ENCODE measurements around the gene TAP1.

The TAP1 gene

DNA sequence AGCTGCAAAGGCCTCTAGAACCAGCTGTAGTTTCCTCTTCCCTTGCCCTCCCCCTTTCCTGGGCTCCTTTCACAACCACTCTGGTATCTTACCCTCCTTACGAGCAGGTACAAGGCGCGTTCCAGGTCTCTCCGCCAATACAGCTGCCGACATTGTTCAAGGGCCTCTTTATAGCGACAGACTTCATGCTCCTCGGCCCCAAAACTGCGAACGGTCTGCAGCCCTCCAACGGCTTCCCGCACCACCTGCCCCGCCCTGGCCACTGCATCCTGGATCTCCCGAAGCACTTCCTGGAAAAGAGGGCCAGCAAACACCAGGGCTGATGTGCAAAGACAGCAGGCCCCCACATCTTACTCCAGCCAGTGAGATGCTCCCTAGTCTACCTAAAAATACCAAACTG lies 21.0 kb downstream of the TAP1 start:
- no peak for DNase-seq
- H3K36me3 ChIP-seq, result no peaks in the 10 kb centered on the region

DNA sequence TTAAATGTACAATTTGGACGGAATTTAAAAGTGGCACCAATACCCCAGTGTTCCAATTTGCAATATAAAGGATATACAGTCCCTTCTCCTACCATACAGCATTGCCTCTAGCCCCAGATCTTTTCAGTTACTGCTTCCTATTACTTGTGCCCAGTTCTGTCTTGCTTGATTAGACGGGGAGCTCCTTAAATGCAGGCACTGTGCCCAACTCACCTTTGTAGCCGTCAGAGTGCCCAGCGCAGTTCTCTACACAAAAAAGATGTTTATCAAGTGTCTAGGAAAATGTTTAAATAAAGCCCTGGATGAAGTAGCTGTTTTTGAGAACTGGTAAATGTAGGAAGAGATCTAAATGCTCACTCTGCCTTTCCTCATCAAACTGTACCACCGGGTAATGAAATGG lies 22.6 kb downstream of the TAP1 start:
- H3K36me3 ChIP-seq, result no peaks in the 10 kb centered on the region

More for the DNA sequence above, 21.0 kb downstream of the TAP1 start:
- TF ChIP-seq, protein P1, sequence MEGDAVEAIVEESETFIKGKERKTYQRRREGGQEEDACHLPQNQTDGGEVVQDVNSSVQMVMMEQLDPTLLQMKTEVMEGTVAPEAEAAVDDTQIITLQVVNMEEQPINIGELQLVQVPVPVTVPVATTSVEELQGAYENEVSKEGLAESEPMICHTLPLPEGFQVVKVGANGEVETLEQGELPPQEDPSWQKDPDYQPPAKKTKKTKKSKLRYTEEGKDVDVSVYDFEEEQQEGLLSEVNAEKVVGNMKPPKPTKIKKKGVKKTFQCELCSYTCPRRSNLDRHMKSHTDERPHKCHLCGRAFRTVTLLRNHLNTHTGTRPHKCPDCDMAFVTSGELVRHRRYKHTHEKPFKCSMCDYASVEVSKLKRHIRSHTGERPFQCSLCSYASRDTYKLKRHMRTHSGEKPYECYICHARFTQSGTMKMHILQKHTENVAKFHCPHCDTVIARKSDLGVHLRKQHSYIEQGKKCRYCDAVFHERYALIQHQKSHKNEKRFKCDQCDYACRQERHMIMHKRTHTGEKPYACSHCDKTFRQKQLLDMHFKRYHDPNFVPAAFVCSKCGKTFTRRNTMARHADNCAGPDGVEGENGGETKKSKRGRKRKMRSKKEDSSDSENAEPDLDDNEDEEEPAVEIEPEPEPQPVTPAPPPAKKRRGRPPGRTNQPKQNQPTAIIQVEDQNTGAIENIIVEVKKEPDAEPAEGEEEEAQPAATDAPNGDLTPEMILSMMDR (IDR thresholded peaks at IDR 0.05; ENCODE audit: low read depth, low read length), result no peak
- Histone ChIP-seq H3K9me3 (no peaks in the 10 kb centered on the region), H3K27me3 (no peaks in the 10 kb centered on the region), H3K4me3 (ENCODE audit: low read depth, low read length) (no peak overlapping the region), H3K4me1 (peaks cover 6% of the 10 kb centered on the region; the same call in 1 of the 2 replicates)

DNA sequence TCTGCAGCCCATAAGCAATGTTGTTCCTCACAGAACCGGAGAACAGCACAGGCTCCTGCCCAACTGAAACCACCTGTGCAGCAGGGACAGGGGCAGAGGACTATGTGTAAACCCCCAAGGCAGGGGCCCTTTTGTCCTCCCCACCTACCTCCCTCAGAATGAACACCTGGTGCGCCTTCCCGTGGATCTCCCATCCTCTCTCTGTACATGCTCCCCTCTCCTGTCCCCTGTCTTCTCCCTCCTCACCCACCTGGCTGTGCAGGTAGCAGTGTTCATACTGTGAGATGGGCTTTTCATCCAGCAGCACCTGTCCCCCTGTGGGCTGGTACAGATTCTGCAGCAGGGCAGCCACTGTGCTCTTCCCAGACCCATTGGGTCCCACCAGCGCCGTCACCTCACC lies 23.5 kb downstream of the TAP1 start:
- H3K4me3 ChIP-seq (ENCODE audit: low read depth, low read length), result no peak overlapping the region
- H3K9me3 ChIP-seq, result no peaks in the 10 kb centered on the region
- H3K4me1 ChIP-seq, result peaks cover 6% of the 10 kb centered on the region; the same call in 1 of the 2 replicates
- TF ChIP-seq, protein P1 (IDR thresholded peaks at IDR 0.05; ENCODE audit: low read depth, low read length), result no peak
- no peak for DNase-seq
- H3K27me3 ChIP-seq, result peaks cover 3% of the 10 kb centered on the region
- H3K36me3 ChIP-seq, result no peaks in the 10 kb centered on the region

More for the DNA sequence above, 22.6 kb downstream of the TAP1 start:
- peaks cover 6% of the 10 kb centered on the region; the same call in 1 of the 2 replicates for H3K4me1 ChIP-seq
- TF ChIP-seq, protein P1 (IDR thresholded peaks at IDR 0.05; ENCODE audit: low read depth, low read length), result no peak
- no peak overlapping the region for H3K4me3 ChIP-seq (ENCODE audit: low read depth, low read length)
- H3K27me3 ChIP-seq, result peaks cover 3% of the 10 kb centered on the region
- no peaks in the 10 kb centered on the region for H3K9me3 ChIP-seq
- DNase-seq, result no peak

DNA sequence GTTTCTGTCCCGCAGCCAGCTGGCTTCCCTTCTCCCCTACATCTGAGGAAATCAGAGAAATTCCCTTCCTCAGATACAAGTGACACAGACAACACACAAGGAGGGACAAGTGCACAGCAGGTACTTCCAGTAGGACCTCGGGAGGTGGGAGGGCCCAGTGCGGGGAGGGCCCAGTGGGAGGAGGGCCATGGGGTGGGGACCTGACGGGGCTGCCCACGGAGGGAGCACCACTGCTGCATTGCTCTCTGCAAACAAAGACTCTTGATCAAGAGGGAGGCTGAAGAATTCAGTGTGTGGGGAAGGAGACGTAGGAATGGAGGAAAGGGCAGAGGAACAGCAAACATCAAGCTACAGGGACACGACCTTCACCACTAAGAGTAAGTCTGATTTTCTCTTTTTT lies 24.0 kb downstream of the TAP1 start:
- peaks cover 3% of the 10 kb centered on the region for H3K27me3 ChIP-seq
- no peak overlapping the region for H3K4me3 ChIP-seq (ENCODE audit: low read depth, low read length)
- H3K4me1 ChIP-seq, result peaks cover 6% of the 10 kb centered on the region; the same call in 1 of the 2 replicates
- TF ChIP-seq, protein P1 (IDR thresholded peaks at IDR 0.05; ENCODE audit: low read depth, low read length), result no peak
- no peak for DNase-seq
- no peaks in the 10 kb centered on the region for H3K36me3 ChIP-seq
- no peaks in the 10 kb centered on the region for H3K9me3 ChIP-seq

DNA sequence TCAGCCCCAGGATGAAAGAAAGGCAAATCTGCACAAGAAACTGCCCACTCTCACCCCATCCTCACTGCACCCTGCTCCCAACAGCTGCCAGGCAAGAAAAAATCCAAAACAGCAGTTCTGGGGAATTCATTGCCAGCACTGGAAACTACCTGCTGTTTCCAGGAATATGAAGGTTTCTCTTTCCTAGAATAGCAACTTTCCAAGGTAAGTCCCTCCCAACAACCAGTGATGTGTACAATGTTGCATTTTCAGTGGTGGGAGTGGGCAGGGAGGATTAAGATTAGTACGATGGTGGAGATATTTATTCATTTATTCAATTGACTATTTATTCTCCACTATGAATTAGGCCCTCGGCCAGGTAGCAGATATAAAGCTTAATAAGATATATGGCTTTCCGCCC lies 26.5 kb downstream of the TAP1 start:
- Histone ChIP-seq H3K4me1 (no peaks in the 10 kb centered on the region), H3K27me3 (peaks cover 6% of the 10 kb centered on the region), H3K36me3 (no peaks in the 10 kb centered on the region), H3K9me3 (no peaks in the 10 kb centered on the region), H3K4me3 (ENCODE audit: low read depth, low read length) (no peak overlapping the region)
- no peak for DNase-seq
- TF ChIP-seq, protein P1 (IDR thresholded peaks at IDR 0.05; ENCODE audit: low read depth, low read length), result no peak

DNA sequence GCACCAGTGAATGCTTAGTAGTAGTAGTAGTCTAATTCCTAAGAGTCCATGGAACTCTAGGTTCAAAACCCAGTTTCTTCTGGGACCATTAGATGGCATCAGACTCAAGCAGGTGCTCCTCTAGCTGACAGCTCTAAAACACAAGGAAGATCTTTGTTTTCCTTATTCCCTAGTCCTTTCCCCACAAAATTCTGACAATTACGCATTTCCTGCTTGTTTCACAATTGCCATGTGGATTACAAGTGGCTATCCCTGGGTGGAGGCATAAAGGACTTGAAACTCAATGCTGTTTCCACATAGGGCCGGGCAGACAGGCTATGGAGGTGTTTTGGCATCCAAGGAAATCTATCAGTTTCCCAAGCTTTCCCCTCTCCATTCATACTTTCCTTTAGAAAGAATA lies 27.5 kb downstream of the TAP1 start:
- H3K9me3 ChIP-seq, result no peaks in the 10 kb centered on the region
- TF ChIP-seq, protein P1 (IDR thresholded peaks at IDR 0.05; ENCODE audit: low read depth, low read length), result peak; percentile 49
- H3K4me3 ChIP-seq (ENCODE audit: low read depth, low read length), result no peak overlapping the region
- no peaks in the 10 kb centered on the region for H3K4me1 ChIP-seq
- no peaks in the 10 kb centered on the region for H3K36me3 ChIP-seq
- no peak for DNase-seq
- peaks cover 13% of the 10 kb centered on the region for H3K27me3 ChIP-seq
